PFSK-1 (cell line): ENCODE measurements around the gene BRMS1L.

Source experiments
- FOXP2 ChIP-seq: optimal IDR thresholded peaks from 2 replicates; pipeline ENCODE3; 2011; ENCODE audit warnings: borderline replicate concordance, control low read depth, inconsistent platforms; ENCODE audit not compliant: insufficient read depth; ENCODE audit errors: extremely low read length, extremely low read depth
- POLR2AphosphoS5 ChIP-seq: IDR thresholded peaks from 2 replicates; pipeline ENCODE4 v1.6.1; 2012; ENCODE audit warnings: low read depth, mild to moderate bottlenecking, control low read depth, low read length, moderate library complexity
- SIN3A ChIP-seq: IDR thresholded peaks from 2 replicates; pipeline ENCODE4 v1.6.1; 2012; ENCODE audit warnings: mild to moderate bottlenecking, low read length, moderate library complexity, borderline replicate concordance; ENCODE audit not compliant: insufficient read depth
- TAF1 ChIP-seq: IDR thresholded peaks from 2 replicates; pipeline ENCODE4 v1.6.1; 2012; ENCODE audit warnings: low read length, control low read depth, borderline replicate concordance; ENCODE audit not compliant: insufficient read depth
- TF ChIP-seq, protein P1 (sequence below), 2 experiments: IDR thresholded peaks; 2 replicates each; pipeline versions ENCODE4 v1.6.1 to v1.8.0; 2011 to 2012; ENCODE audit warnings: low read depth in 2 of 2, low read length in 2 of 2, control low read depth in 1 of 2, inconsistent platforms in 1 of 2, mild to moderate bottlenecking in 1 of 2, moderate library complexity in 1 of 2; ENCODE audit not compliant: insufficient read depth in 1 of 2

BRMS1L gene

DNA sequence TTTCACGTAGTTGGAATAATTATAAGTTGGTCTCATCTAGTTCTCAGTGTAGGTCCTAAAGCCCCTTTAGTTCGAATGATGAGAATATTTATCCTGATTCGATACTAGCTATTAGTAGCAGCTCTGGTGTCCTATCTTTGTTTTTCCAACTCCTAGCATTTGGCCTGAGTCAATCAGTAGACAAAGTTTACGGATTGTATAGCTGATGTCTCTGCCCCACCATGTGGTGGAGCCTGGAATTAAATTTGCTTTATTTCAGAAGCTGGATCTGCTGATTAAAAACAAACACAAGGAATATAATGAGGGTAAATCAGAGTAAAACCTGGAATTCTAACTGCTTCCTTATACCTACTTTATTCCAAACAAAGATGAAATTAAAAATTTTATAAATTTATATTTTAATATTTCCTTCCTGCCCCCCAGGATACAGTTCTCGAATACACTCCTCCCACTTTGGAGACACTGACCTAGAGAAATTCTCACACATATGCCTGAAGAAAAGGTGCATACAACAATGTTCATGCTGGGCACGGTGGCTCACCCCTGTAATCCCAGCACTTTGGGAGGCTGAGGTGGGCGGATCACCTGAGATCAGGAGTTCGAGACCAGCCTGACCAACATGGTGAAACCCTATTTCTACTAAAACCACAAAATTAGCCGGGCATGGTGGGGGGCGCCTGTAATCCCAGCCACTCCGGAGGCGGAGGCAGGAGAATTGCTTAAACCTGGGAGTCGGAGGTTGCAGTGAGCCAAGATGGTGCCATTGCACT, 7.6 kb upstream of the BRMS1L start:
- TF ChIP-seq SIN3A = no peak
- TF ChIP-seq, protein P1, sequence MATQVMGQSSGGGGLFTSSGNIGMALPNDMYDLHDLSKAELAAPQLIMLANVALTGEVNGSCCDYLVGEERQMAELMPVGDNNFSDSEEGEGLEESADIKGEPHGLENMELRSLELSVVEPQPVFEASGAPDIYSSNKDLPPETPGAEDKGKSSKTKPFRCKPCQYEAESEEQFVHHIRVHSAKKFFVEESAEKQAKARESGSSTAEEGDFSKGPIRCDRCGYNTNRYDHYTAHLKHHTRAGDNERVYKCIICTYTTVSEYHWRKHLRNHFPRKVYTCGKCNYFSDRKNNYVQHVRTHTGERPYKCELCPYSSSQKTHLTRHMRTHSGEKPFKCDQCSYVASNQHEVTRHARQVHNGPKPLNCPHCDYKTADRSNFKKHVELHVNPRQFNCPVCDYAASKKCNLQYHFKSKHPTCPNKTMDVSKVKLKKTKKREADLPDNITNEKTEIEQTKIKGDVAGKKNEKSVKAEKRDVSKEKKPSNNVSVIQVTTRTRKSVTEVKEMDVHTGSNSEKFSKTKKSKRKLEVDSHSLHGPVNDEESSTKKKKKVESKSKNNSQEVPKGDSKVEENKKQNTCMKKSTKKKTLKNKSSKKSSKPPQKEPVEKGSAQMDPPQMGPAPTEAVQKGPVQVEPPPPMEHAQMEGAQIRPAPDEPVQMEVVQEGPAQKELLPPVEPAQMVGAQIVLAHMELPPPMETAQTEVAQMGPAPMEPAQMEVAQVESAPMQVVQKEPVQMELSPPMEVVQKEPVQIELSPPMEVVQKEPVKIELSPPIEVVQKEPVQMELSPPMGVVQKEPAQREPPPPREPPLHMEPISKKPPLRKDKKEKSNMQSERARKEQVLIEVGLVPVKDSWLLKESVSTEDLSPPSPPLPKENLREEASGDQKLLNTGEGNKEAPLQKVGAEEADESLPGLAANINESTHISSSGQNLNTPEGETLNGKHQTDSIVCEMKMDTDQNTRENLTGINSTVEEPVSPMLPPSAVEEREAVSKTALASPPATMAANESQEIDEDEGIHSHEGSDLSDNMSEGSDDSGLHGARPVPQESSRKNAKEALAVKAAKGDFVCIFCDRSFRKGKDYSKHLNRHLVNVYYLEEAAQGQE (IDR thresholded peaks at IDR 0.05; ENCODE audit: insufficient read depth in 1 of 2, low read depth in 2 of 2, low read length in 2 of 2) = no peak
- no peak for TF ChIP-seq POLR2AphosphoS5
- TF ChIP-seq FOXP2 = no peak
- TF ChIP-seq TAF1 = no peak

DNA sequence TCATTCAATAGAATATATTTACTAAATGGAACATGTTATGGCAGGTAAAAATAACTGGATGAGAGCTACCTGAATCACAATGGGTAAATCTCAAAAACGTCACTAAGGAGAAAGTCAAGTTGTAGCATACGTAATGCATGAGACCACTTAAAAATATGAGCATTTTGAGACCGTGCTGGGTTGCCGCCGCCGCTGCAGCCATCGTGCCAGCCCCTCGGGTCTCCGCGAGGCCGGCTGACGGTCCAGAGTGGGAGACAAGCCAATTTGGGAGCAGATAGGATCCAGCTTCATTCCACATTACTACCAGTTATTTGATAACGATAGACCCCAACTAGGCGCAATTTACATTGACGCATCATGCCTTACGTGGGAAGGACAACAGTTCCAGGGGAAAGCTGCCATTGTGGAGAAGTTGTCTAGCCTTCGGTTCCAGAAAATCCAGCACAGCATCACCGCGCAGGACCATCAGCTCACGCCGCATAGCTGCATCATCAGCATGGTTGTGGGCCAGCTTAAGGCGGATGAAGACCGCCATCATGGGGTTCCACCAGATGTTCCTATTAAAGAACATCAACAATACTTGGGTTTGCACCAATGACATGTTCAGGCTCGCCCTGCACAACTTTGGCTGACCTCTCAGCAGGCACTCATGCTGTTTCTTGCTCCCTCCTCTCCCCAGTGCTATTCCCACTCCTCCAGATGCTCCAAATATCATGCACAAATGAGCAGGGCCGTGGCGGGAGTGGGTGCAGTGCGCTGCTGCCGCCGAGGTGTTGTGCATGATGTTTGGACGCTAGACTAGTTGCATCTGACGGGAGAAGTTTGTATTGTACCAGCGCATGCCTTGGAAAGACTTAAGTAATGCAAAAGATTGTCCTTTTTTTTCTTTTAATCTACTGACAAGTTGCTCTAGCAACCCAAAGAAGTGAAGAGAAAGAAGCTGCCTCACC, 6.3 kb upstream of the BRMS1L start:
- TF ChIP-seq, protein P1 (IDR thresholded peaks at IDR 0.05; ENCODE audit: insufficient read depth in 1 of 2, low read depth in 2 of 2, low read length in 2 of 2) = no peak
- no peak for TF ChIP-seq POLR2AphosphoS5
- no peak for TF ChIP-seq FOXP2
- no peak for TF ChIP-seq TAF1
- TF ChIP-seq SIN3A = no peak

DNA sequence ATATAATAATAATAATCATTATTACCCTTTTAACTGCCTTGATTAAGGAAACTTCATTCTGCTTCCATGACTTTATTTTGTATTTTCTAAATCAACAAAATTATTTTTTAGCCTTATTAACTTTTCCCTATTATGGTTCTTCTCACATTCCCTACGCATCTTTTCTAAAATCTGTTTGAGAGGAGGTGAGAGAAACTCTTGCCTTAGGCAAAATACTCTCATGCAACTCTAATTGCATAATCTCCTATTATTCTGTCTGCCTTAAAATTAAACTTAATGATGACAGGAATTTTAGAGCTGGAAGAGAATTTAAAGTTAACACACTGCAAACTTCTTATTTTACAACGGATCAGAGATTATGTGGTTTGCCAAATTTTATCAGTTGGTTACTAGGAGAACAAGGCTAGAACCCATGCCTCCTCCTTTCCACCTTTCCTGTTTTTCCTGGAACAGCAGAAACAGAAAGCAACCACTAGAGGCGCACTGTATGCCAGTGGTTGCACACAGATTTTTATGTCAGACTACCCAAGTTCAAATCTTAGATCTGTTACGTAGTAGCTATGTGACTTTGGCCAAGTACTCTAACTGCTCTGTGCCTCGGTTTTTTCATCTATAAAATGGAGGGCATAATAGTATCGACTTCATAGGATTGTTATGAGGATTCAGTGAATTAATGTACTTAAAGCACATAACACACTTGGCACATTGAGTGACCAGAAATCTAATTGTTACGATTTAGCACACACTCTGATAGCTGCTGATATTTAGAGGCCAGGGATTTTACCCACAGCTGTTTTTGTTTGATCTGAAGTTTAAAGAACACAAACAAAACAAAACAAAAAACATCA, 4.3 kb upstream of the BRMS1L start:
- no peak for TF ChIP-seq TAF1
- TF ChIP-seq, protein P1 (IDR thresholded peaks at IDR 0.05; ENCODE audit: insufficient read depth in 1 of 2, low read depth in 2 of 2, low read length in 2 of 2) = no peak
- no peak for TF ChIP-seq FOXP2
- TF ChIP-seq SIN3A = no peak
- TF ChIP-seq POLR2AphosphoS5 = no peak

DNA sequence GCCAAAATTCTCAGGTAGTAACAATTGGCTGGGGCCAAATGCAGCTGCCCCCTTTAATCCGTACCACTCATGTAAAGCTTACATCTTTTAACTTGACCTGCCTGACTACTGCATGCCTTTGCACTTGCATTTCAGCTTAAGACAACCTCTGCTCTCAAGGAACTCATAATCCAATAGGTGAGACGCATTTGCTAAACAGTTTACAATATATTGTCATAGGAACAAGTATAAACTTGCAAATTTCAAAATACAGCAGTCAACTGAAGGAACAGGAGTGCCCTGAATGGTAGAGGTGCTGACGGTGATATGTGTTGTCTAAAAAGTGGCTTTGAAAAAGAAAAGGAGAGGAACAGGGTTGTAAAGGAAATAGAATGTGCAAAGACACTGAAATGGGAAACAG, 3.6 kb upstream of the BRMS1L start:
- TF ChIP-seq, protein P1 (IDR thresholded peaks at IDR 0.05; ENCODE audit: insufficient read depth in 1 of 2, low read depth in 2 of 2, low read length in 2 of 2) = no peak
